Activated CD4-positive, alpha-beta T cell treated with anti-CD3 and anti-CD28 coated beads for 1 hour (primary cell): ENCODE data around the gene ALCAM.
"Not testable (repeated sequence)": the region's sequence is repeated elsewhere in the genome, so short reads cannot be mapped to it uniquely, and the experiment has no call there.

ENCODE experiments used
- DNase-seq: peaks from one replicate; pipeline ENCODE4 v3.0.0-alpha.2; 2020

The ALCAM gene

GRCh38 chr3:105603516-105603915 is 236.8 kb downstream of the ALCAM start:
- DNase-seq = not testable (repeated sequence)

GRCh38 chr3:105606016-105606415 is 239.3 kb downstream of the ALCAM start:
- no peak for DNase-seq

GRCh38 chr3:105608623-105609022 is 241.9 kb downstream of the ALCAM start:
- no peak for DNase-seq

- no peak for DNase-seq
These were observed 243.8 kb downstream of the ALCAM start for GRCh38 chr3:105610473-105610872.

GRCh38 chr3:105611304-105612192 is 244.8 kb downstream of the ALCAM start:
- DNase-seq = no peak

- DNase-seq = no peak
These were observed 246.4 kb downstream of the ALCAM start for GRCh38 chr3:105613120-105613519.

- DNase-seq = no peak
These were observed 247.8 kb downstream of the ALCAM start for GRCh38 chr3:105614288-105615030.

- DNase-seq = no peak
These were observed 249.1 kb downstream of the ALCAM start for GRCh38 chr3:105615814-105616213.

GRCh38 chr3:105616374-105617121 is 249.8 kb downstream of the ALCAM start:
- no peak for DNase-seq

GRCh38 chr3:105618556-105618955 is 251.8 kb downstream of the ALCAM start:
- DNase-seq = no peak

- DNase-seq = no peak
These were observed 252.9 kb downstream of the ALCAM start for GRCh38 chr3:105619651-105620050.

- DNase-seq = no peak
These were observed 253.5 kb downstream of the ALCAM start for GRCh38 chr3:105620236-105620635.

- DNase-seq = no peak
These were observed 255.5 kb downstream of the ALCAM start for GRCh38 chr3:105622169-105622568.
